H1 (cell line): Measurements from ENCODE around the gene VAMP4. TPM values are rescaled to one million over a fixed set of nuclear protein-coding genes. Genes with fewer than 3 reads are reported as not detected.

Experiments used
- CHD2 ChIP-seq: IDR thresholded peaks from 2 replicates; pipeline ENCODE4 v1.6.1; 2012; ENCODE audit warnings: low read length, improper control_type of control experiment
- CTBP2 ChIP-seq: IDR thresholded peaks from 2 replicates; pipeline ENCODE4 v1.7.0; 2011; ENCODE audit warnings: borderline replicate concordance, mild to moderate bottlenecking, moderate library complexity, mixed read lengths, low read length; ENCODE audit not compliant: insufficient read depth, insufficient read length
- HDAC2 ChIP-seq, 2 experiments: fragments of 300-600 bp in 1 of 2; sonication (generic) in 1 of 2; IDR thresholded peaks; 2 replicates each; pipeline ENCODE4 v1.6.1; 2011 to 2012; ENCODE audit warnings: low read depth in 2 of 2, low read length in 2 of 2, mild to moderate bottlenecking in 2 of 2, moderate library complexity in 2 of 2, borderline replicate concordance in 1 of 2, inconsistent platforms in 1 of 2
- RNF2 ChIP-seq: fragments of 200-900, 300-1000 bp; sonication (generic); IDR thresholded peaks from 2 replicates; pipeline ENCODE4 v1.7.1; 2016; ENCODE audit warnings: borderline replicate concordance, low read depth, mild to moderate bottlenecking, antibody characterized with exemption, low read length; ENCODE audit not compliant: poor library complexity, severe bottlenecking; ENCODE audit errors: missing control alignments
- SIRT6 ChIP-seq: IDR thresholded peaks from one replicate; pipeline ENCODE4 v1.7.1; 2012; ENCODE audit warnings: low read length, inconsistent platforms
- SP2 ChIP-seq: IDR thresholded peaks from 2 replicates; pipeline ENCODE4 v1.6.1; 2012; ENCODE audit warnings: mild to moderate bottlenecking, low read length, inconsistent platforms
- SRF ChIP-seq: IDR thresholded peaks from 2 replicates; pipeline ENCODE4 v1.6.1; 2011; ENCODE audit warnings: mild to moderate bottlenecking, low read depth, low read length, moderate library complexity
- polyA plus RNA-seq, 7 experiments: library from polyadenylated mRNA; depleted of rRNA in 3 of 7; stranded (reverse) in 5 of 7; unstranded in 2 of 7; fragments of >200 nt in 5 of 7; fragments of 200-250 nt in 2 of 7; gene quantifications; 1 replicate in 5 of 7; 2 replicates in 1 of 7; 4 replicates in 1 of 7; pipeline versions ENCODE4 v1.2.1 to v1.2.3, GENCODE V29; 2011 to 2013; ENCODE audit warnings: missing spikeins in 2 of 7, mixed read lengths in 2 of 7
- total RNA-seq: library from RNA; stranded (reverse); fragmentation: NEBNext Ultra II Directional; extraction: Animal tissue kit (Norgen Biotek cat#: 25700); gene quantifications from 2 replicates; pipeline ENCODE4 v1.2.1, GENCODE V29; 2021
- TF ChIP-seq, protein P1 (sequence below): IDR thresholded peaks from 2 replicates; pipeline ENCODE4 v1.6.1; 2011; ENCODE audit warnings: low read length, improper control_type of control experiment

The VAMP4 gene
- total and polyA plus RNA-seq, 2 of the 8 experiments (the other 6 are each of a cell fraction or from before 2014, with no cell fraction given), result 1.6 to 13.9 TPM

DNA sequence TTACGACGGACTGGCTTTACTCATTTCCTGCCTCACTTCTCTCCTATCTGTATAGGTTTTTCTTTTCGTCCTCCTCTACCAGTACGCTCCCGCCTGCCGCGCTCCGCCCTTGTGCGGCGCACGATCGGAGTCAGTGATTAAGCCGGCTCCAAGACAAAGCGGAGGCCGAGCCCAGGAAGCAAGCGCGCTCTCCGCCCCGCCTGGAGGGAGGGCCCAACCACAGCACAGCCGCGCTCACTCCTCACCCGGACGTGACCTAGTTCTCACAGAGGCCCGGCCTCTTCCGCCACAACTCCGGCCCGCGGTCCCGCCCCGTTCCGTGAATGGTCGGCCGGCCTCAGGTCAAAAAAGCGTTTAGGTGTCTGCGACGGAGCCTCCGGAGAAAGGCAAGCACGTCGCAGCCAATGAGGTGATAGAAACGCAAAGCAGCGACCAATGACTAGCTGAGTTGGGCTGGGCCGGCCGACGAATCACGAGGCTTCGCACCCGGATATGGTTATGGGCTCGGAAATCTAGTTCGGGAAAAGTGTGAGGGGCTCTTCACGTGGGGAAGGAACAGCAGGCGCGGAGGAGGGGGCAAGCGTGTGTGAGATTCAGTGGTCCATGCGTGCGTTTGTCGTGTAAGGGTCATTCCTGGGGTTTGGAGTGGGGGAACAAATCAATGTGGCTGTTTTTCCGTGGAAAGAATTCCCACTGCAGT lies 39.5 kb upstream of the VAMP4 start, which contains the start of gene METTL13 (continued):
- TF ChIP-seq CTBP2 (no peak), SP2 (peak; percentile 39), HDAC2 (IDR thresholded peaks at IDR 0.05; ENCODE audit: borderline replicate concordance in 1 of 2, low read depth in 2 of 2, low read length in 2 of 2) (peak; percentile 61 to 82; a peak in 2 of 4 replicates), SIRT6 (no peak), RNF2 (no peak), CHD2 (no peak; the same call in none of the 2 replicates), SRF (peak; percentile 52; the same call in 1 of the 2 replicates)
- TF ChIP-seq, protein P1, sequence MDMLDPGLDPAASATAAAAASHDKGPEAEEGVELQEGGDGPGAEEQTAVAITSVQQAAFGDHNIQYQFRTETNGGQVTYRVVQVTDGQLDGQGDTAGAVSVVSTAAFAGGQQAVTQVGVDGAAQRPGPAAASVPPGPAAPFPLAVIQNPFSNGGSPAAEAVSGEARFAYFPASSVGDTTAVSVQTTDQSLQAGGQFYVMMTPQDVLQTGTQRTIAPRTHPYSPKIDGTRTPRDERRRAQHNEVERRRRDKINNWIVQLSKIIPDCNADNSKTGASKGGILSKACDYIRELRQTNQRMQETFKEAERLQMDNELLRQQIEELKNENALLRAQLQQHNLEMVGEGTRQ, result no peak
